Erythroblast (primary cell): ENCODE results near the gene SSNA1.

ENCODE experiments used
- GATA1 ChIP-seq: IDR thresholded peaks from 2 replicates; pipeline ENCODE4 v1.6.1; 2011; ENCODE audit warnings: low read depth, mild to moderate bottlenecking, control low read depth, low read length, moderate library complexity
- POLR2A ChIP-seq: IDR thresholded peaks from 2 replicates; pipeline ENCODE4 v1.6.1; 2011; ENCODE audit warnings: mild to moderate bottlenecking, low read length

DNA sequence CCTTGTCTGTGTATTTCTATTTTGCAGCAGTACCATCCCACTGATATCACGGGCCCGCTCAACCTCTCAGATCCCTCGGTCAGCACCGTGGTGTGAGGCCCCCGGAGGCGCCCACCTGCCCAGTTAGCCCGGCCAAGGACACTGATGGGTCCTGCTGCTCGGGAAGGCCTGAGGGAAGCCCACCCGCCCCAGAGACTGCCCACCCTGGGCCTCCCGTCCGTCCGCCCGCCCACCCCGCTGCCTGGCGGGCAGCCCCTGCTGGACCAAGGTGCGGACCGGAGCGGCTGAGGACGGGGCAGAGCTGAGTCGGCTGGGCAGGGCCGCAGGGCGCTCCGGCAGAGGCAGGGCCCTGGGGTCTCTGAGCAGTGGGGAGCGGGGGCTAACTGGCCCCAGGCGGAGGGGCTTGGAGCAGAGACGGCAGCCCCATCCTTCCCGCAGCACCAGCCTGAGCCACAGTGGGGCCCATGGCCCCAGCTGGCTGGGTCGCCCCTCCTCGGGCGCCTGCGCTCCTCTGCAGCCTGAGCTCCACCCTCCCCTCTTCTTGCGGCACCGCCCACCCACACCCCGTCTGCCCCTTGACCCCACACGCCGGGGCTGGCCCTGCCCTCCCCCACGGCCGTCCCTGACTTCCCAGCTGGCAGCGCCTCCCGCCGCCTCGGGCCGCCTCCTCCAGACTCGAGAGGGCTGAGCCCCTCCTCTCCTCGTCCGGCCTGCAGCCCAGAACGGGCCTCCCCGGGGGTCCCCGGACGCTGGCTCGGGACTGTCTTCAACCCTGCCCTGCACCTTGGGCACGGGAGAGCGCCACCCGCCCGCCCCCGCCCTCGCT lies 20.5 kb upstream of the SSNA1 start:
- TF ChIP-seq GATA1 (no peak), POLR2A (no peak)
